ENCODE measurements around the gene BAZ2A. TPM values are rescaled to one million over a fixed set of nuclear protein-coding genes. Genes with fewer than 3 reads are reported as not detected.
"Not testable (repeated sequence)": the region's sequence is repeated elsewhere in the genome, so short reads cannot be mapped to it uniquely, and the experiment has no call there.

BAZ2A gene
- total RNA-seq, 1 donor from 2014 or later = 31.4 TPM

DNA sequence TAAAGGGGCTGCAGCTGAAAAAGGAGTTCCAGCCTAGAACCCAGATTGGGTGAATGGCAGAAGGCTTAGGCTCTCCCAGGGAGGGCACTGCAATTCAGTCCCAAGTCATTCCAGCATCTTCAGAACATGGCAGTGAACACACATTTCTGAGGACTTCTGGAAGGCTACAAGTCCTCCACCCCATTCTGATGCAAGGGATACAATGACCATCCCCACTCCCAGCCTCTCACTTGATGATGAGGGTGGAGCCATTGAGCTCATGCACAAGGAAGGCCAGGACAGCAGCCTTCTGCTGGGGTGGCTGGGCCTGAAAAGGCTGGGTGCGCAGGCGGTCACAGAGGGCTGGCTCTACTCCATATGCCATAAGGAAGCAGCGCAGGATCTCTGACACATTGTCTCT, 25.8 kb downstream of the BAZ2A start:
- DNase-seq (ENCODE audit: missing footprints) = no peak
- no peak for ATAC-seq
- intact Hi-C loops (cut with DNase I) = no loop called here

DNA sequence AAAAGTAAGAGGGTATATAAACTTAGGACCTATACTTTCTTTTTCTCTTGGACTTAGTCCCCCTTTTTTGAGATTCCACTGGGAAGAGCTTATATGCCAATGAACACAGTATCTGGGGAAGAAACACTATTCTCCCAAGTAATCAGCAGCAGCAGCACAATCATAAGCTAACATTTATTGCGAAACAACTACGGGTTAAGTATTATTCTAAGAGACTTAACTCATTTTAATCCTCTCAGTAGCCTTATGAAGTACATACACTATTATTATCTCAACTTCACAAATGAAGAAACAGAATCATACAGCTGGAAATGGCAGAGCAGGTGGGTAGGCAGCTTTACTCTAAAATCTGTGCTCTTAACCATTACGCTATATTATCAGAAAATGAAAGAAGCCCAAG, 27.9 kb downstream of the BAZ2A start:
- intact Hi-C loops (cut with DNase I) = no loop called here
- DNase-seq (ENCODE audit: missing footprints) = no peak
- no peak for ATAC-seq

DNA sequence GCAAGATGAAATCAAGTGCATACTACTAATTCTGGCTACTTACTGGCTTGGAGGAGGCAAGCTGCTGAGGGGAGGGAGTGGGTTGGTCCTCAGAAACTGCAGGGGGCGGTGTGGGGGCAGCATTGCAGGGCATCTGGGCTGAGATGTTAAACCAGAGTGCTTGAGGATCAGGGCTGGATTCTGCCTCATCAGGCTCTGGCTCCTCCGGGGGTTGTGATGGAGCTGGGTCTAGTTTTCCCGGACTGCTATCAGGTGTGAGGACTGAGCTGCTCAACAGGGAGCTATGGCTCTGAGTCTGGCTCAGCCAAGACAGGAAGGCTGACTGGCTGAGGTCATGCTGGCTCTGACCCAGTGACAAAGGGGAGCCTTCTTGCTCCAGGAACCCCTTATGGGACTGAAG, 28.6 kb downstream of the BAZ2A start:
- DNase-seq (ENCODE audit: missing footprints) (no peak), ATAC-seq (peak; percentile 32)
- intact Hi-C loops (cut with DNase I) = no loop called here

DNA sequence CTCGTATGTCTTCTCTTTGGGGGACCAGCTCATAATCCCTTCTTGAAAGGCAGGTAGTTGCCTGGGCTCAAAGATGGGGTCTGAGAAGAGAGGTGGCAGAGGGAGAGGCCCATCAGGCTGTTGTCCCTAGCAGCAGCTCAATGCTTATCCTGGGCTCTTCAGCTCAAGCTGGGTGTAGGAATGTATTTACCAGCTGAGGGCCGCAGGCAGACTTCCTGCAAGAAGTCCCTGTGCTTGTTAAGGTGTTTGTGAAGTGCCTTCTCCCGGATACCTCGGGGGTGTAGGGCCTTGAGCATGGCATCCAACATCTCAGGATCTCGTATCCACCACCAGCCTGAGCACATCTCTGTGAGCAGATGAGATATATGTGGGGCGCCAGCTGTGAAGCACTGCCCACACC, 29.4 kb downstream of the BAZ2A start:
- ATAC-seq (no peak), DNase-seq (ENCODE audit: missing footprints) (no peak)
- intact Hi-C loops (cut with DNase I) = no loop called here

DNA sequence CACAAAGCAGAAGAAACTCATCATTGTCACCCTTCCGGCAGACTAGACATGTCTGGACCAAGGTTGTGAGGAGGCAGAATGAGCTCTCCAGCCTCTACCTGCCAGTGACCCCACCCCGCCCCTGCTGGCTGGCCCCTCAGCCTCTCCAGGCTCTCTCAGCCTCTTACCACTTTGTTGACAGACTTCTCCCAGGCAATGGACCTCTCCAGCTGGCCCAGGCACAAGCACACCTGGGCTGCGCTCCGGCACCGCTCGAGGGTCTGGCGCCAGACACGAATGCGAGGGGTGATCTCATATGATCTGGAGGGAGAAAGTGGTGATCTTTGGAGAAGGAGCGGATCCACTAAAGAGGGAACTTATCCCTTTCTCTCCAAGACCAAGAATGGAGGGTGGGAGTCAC, 30.3 kb downstream of the BAZ2A start:
- ATAC-seq = no peak
- intact Hi-C loops (cut with DNase I) = no loop called here
- DNase-seq (ENCODE audit: missing footprints) = no peak

DNA sequence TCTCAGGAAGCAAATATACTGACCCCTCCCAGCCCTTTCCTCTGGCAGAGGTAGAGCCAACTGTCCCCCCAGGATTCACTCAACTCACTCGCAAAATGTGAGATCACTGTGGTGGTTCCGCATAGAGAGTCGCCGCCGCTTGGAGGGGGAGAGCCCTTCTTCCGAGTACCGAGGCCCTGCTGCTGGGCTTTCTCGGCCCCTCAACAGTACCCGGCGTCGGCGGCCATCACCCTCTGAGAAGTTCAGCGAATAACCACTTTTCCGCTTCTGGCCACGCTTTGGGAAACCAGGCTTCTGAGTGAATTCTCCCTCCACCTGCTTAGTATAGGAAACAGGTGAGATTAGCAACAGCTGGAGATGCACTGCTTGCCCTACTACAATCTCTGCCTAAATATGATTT, 31.1 kb downstream of the BAZ2A start:
- DNase-seq (ENCODE audit: missing footprints) (no peak), ATAC-seq (no peak)
- intact Hi-C loops (cut with DNase I) = no loop called here

DNA sequence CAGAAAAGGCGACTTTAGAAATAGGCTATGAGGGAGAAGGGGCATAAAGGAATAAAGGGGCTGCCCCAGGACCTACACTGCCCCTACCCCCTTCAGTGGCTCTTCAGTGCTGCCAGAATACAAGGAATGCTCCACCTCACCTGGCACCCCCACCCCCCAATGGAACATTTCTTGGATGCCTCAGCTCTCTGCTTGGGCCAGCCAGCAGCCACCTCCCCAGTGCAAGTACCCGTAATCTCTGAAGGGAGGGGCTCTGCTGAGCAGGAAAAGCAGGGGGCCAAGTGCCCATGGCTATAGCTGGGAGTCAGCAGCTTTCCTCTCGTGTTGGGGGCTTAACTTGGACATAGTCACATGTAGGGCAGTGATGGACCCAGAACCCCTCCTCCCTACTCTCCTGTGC, 33.3 kb downstream of the BAZ2A start:
- ATAC-seq = no peak
- intact Hi-C loops (cut with DNase I) = no loop called here

DNA sequence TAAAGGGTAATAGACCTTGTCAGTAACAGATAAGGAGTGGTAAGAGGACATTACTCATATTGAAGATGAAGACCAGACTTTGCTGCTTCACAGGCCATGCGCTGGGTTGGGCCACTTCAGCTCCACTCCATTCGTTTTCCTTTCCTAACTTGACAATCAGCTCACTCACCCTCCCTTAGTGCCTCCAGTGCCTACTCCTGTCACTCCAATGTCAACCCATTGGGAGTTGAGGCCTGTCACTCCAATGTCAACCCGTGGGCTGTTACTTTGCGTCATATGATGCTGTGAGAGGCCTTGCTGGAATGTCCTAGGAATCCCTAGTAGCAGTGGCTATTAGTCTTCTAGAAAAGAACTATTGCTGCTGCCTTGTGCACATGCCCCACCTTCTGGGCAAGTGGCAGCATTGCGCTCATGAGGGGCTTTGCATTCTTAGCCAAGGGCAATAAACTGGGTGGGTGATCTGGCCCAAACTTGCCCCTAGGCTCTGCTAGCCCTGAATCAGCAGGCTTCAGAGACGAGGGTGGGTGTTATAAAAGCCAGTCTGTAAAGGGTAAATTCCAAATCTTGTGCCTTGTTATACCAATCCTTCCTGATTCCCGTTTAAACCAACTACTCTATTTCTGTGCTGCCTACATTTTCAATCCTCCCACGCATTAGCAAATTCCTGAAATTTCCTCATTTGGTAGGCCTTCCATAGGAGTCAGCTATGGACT, 36.1 kb downstream of the BAZ2A start:
- peak; percentile 47 for ATAC-seq
- DNase-seq (ENCODE audit: missing footprints) = no peak
- intact Hi-C loops (cut with DNase I) = loop anchor here (5.0 kb wide), 1 partner anchor 38 kb away; the partner anchor contains the start of gene BAZ2A

More for the DNA sequence above, 33.3 kb downstream of the BAZ2A start:
- no peak for DNase-seq (ENCODE audit: missing footprints)

DNA sequence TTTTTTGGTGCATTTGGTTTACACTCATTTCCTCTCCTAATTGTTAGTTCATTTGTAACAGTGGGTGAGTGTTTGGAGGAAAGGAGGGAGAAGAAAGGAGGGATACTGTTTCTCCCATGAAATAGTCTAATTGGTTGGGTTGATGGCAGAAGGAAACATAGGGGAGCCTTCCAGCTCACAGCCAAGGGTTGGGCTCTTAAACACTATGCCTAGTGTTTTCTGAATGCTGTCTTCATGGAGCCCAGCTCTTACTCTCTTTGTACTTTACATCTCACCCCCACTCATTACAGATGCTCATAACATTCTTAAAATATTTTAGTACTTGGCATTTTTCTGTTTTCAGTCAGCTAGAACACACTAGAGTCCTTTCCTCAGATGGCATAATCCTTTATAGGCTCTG, 38.2 kb downstream of the BAZ2A start:
- no peak for DNase-seq (ENCODE audit: missing footprints)
- ATAC-seq = no peak
- intact Hi-C loops (cut with DNase I) = loop anchor here (5.0 kb wide), 1 partner anchor 40 kb away; the partner anchor contains the start of gene BAZ2A

DNA sequence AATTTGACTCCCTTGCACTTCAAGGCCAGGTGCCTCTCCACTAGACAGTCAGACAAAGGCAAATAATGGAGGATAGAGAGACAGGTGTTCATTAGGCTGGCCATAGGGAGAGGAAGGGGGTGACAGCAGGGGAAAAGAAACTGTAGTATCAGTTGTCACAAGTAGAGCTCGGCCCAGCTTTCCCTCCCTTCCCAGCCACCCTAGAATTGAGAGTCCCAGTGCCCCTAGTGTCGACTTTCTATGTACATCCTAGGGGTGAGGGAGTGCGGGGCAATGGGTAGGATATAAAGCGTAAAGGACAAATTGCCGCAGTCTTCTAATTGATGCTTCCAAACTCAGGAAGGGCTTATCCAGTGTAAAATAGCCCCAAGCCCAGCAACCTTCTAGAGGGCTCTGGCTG, 39.0 kb downstream of the BAZ2A start:
- DNase-seq (ENCODE audit: missing footprints) (no peak), ATAC-seq (no peak)
- intact Hi-C loops (cut with DNase I) = loop anchor here (5.0 kb wide), 1 partner anchor 41 kb away; the partner anchor contains the start of gene BAZ2A

DNA sequence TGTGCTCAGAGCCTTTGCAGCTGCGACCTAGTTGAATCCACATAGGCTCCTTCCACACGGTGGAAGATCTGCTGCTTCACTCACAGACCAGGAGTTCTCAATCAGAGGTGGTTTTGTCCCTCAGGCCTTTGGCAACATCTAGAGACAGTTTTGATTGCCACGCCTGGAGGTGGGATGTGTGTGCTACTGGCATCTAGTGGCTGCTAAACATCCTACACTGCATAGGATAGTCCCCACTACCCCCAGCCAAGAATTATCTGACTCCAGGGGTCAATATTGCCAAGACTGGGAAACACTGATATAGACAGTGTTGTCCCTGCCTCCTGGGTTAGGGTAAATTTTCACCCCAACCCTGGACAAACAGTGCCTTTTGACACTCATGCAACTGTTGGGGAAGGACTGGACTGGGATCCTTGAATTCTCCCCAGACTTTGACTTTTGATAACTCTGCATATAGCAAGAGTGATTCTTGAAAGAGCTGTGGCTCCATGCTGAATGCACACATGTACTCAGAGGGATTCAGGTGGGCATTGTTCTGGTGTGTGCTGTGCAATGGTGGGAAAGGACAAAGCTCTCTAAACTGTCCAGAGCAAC, 39.8 kb downstream of the BAZ2A start:
- ATAC-seq (no peak), DNase-seq (ENCODE audit: missing footprints) (no peak)
- intact Hi-C loops (cut with DNase I) = loop anchor here (5.0 kb wide), 1 partner anchor 42 kb away; the partner anchor contains the start of gene BAZ2A

DNA sequence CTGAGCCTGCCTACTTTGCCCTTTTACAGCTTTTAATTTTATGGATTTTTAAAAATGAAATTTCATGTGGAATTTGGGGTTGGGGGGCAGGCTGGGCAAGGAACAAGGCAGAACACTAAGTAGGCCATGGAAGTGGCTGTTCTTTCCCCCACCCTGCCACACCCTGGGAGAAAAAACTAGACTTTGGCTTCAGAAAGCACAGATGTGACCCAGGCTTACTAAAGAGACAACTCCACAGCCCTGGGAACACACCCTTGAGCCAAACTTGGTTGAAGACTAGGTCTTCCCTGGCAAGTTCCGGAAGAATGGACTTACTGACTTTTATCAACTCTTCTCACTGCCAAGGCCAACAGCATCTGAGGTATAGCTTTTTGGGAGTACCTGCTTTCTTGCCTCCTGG, 40.3 kb downstream of the BAZ2A start:
- no peak for DNase-seq (ENCODE audit: missing footprints)
- no peak for ATAC-seq
- intact Hi-C loops (cut with DNase I) = loop anchor here (5.0 kb wide), 1 partner anchor 43 kb away; the partner anchor contains the start of gene BAZ2A

DNA sequence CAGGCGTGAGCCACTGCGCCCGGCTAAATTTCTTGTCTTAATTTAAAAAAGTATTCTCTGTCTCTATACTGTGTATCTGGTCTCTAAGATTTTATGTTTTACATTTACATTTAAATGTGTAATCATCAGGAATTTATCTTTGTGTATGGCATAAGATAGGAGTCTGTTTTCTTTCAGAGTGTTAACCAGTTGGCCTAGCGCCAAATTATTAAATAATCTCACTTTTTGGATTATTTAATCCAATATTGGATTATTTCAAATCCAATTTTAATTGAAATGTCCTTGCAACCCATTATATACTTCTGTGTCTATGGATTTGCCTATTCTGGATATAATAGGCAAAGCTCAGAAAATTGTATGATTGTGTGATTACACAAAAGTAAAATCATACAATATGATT, 45.0 kb downstream of the BAZ2A start:
- intact Hi-C loops (cut with DNase I) = no loop called here
- DNase-seq (ENCODE audit: missing footprints) = no peak
- no peak for ATAC-seq

DNA sequence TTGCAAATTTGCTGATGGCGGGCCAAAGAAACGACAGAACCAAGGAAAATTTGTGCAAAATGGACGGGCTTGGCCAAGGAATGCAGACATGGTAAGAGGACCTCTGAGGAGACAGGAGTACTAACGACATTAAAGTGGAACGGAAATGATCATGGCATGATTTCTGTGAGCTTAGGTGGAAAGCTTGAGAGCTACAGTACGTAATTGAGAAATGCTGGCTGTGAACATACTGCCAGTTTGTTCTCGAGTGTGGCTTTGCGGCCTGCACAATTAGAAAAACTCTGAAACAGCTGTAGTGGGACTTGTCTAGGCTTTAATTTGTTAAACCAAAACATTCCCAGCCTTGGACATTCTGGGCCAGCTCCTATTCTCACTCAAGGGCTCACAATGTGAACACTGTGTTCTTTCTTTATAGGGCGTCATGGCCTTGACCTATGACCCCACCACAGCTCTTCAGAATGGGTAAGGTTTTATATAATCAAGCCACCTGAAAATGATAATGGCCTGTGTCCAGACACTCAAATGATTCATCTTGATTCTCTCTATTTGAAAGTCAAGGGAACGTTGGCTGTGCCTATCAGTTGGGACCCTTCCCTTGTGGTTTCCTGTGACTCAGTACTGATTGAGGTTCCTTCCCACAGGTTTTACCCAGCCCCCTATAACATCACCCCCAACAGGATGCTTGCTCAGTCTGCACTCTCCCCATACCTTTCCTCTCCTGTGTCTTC, 48.5 kb downstream of the BAZ2A start:
- DNase-seq (ENCODE audit: missing footprints) (no peak), ATAC-seq (no peak)
- intact Hi-C loops (cut with DNase I) = no loop called here

DNA sequence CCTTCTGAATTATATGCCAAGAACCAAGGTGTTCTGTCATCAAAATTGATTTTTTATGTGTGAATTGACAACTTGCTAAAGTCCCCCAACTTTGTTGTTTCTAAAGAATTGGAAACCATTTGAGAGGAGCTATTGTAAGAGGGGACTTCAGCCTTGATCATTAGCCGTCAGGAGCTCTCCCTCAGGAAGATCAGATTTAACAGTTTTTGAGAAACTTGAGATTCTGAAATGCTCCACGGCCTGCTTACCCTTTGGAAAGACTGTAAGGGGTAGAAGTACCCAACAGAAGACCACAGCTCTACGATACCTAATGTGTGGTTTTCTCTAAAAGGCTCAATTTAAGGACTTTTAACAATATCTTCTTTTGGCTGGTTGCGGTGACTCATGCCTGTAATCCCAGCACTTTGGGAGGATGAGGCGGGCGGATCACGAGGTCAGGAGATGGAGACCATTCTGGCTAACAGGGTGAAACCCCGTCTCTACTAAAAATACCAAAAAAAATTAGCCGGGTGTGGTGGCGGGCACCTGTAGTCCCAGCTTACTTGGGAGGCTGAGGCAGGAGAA, 51.1 kb downstream of the BAZ2A start:
- ATAC-seq (no peak), DNase-seq (ENCODE audit: missing footprints) (no peak)
- intact Hi-C loops (cut with DNase I) = no loop called here

DNA sequence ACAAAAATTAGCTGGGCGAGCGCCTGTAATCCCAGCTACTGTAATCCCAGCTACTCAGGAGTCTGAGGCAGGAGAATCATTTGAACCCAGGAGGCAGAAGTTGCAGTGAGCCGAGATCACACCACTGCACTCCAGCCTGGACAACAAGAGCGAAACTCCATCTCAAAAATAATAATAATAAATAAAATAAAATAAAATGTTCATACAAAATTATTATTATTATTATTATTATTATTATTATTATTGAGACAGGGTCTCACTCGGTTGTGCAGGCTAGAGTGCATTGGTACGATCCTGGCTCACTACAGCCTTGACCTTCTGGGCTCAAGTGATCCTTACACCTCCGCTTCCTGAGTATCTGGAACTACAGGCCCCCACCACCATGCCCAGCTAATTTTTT, 52.9 kb downstream of the BAZ2A start:
- intact Hi-C loops (cut with DNase I); ATAC-seq; DNase-seq (ENCODE audit: missing footprints): not testable (repeated sequence)

DNA sequence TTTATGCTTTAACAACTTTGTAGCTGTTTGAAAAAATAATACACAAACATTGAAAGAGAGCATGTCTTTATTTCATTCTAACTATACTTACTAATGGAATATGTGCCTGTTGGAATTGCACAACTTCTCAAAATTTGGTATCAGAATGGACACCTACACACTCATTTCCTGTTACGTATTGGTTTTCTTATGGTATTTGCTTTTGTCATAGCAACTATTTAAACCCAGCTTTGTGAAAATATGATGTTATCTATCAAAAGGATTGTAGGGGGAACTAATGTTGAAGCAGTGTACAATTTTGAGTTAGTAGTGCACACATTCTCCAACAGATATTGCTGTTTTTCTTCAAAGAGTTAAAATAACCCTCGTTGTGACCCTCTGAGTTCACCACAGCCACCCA, 55.9 kb downstream of the BAZ2A start:
- DNase-seq (ENCODE audit: missing footprints) = no peak
- intact Hi-C loops (cut with DNase I) = no loop called here
- ATAC-seq = no peak

DNA sequence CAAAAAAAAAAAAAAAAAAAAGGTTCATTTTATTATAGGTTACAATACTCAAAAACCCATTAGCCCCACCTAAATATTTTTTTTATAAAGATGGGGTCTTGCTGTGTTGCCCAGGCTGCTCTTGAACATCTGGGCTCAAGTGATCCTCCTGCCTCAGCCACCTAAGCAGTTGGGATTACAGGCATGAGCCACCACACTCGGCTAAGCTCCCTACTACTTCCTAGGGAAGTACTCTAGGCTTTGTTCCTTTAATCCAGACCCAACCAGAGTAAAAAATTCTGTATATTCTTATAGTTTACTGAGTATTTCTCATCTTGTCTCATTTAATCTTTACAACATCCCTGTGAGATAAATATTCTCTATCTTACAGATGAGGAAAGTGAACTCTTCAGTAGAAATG, 57.8 kb downstream of the BAZ2A start:
- intact Hi-C loops (cut with DNase I) = no loop called here
- ATAC-seq (no peak), DNase-seq (ENCODE audit: missing footprints) (no peak)

DNA sequence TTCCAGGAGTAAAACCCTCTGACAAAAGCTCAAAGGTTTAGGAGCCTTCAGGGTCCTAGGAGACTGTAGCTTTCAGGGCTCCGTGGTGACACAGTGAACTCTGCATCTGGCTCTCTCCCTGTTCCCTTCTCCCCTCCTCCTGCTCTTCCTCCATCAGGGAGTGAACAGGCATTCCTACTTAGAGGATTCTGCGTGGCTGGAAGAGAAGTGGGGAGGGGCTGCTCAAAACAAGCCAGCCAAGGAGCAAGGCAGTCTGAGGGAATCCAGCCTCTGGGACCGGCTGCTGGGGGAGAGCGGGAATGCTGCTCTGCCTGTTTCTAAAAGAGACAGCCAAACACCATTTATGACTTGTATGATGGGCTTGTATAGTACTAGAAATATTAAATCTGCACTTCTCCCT, 59.0 kb downstream of the BAZ2A start:
- ATAC-seq = peak; percentile 22
- no peak for DNase-seq (ENCODE audit: missing footprints)
- intact Hi-C loops (cut with DNase I) = no loop called here

DNA sequence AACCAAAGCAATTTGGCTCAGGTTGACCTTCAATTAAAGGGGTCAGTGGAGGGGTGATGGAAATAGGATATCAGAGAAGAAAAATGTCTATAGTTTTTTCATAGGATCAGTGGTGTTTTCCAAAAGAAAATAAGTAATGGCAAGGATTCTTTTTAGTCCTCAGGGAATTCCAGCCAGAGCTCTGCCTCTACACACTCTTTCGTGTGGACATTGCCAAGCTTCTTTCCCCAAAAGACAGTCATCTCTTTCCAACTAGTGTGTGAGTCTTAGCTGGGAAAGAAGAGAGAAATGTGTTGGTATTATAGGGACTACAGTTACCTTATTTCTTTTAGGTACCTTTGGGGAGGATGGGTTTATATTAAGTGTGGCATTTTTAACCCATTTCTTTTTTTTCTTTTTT, 62.0 kb downstream of the BAZ2A start:
- intact Hi-C loops (cut with DNase I) = no loop called here
- no peak for ATAC-seq
- DNase-seq (ENCODE audit: missing footprints) = no peak

Measured in Right ventricle myocardium inferior (tissue), 1 donor.